ENCODE measurements around the gene SLC6A20. TPM values are rescaled to one million over a fixed set of nuclear protein-coding genes. Genes with fewer than 3 reads are reported as not detected.

SLC6A20 gene
- total RNA-seq, 1 donor from 2014 or later = not detected

DNA sequence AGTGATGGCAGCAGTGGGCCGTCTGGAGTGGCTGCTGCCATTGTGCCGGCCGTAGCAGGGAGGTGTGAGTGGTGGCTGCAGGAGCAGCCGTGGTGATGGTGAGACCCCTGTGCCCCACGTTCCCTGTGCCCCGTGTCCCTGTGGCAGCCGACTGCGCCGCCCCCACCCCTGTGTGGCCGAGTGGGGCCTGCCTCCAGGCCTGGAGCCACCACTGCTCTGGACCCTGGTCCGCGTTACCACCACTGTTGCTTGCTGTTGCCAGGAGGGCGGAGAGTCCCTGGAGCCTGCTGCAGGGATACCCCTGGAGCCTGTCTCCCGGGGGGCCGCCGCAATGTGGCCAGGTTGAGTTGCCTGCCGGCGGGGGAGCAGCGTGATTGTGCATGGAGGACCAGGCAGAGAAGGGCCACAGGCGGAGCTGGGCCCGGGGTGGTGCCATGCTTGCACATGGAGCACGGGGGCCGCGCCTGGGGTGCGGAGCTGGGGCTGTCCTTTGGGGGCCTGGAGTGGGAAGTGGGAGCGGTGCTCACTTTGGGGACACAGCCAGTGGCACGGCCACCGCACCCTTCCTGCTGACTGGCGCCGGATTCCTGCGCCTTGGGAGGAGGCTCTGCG, 50.1 kb downstream of the SLC6A20 start:
- TF ChIP-seq, protein P1, sequence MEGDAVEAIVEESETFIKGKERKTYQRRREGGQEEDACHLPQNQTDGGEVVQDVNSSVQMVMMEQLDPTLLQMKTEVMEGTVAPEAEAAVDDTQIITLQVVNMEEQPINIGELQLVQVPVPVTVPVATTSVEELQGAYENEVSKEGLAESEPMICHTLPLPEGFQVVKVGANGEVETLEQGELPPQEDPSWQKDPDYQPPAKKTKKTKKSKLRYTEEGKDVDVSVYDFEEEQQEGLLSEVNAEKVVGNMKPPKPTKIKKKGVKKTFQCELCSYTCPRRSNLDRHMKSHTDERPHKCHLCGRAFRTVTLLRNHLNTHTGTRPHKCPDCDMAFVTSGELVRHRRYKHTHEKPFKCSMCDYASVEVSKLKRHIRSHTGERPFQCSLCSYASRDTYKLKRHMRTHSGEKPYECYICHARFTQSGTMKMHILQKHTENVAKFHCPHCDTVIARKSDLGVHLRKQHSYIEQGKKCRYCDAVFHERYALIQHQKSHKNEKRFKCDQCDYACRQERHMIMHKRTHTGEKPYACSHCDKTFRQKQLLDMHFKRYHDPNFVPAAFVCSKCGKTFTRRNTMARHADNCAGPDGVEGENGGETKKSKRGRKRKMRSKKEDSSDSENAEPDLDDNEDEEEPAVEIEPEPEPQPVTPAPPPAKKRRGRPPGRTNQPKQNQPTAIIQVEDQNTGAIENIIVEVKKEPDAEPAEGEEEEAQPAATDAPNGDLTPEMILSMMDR (IDR thresholded peaks at IDR 0.05; ENCODE audit: insufficient read depth, low read length, severe bottlenecking) = no peak
- DNase-seq (ENCODE audit: low read depth) (no peak), FAIRE-seq (no peak)
- H3K36me3 ChIP-seq (ENCODE audit: control insufficient read depth, insufficient read depth, low read length) = peaks cover 3% of the 10 kb centered on the region
- no peaks in the 10 kb centered on the region for H3K27me3 ChIP-seq (ENCODE audit: control insufficient read depth, insufficient read depth, low read length)
- no peak overlapping the region for H3K4me3 ChIP-seq (ENCODE audit: low read depth, low read length)

- H3K27me3 ChIP-seq (ENCODE audit: control insufficient read depth, insufficient read depth, low read length) = no peaks in the 10 kb centered on the region
- no peak for FAIRE-seq
- TF ChIP-seq, protein P1 (IDR thresholded peaks at IDR 0.05; ENCODE audit: insufficient read depth, low read length, severe bottlenecking) = no peak
- DNase-seq (ENCODE audit: low read depth) = no peak
- no peak overlapping the region for H3K4me3 ChIP-seq (ENCODE audit: low read depth, low read length)
- peaks cover 13% of the 10 kb centered on the region for H3K36me3 ChIP-seq (ENCODE audit: control insufficient read depth, insufficient read depth, low read length)
Measured at GRCh38 chr3:45742461-45743089, 53.8 kb downstream of the SLC6A20 start.

GRCh38 chr3:45741742-45742460, 54.4 kb downstream of the SLC6A20 start:
- H3K27me3 ChIP-seq (ENCODE audit: control insufficient read depth, insufficient read depth, low read length) = no peaks in the 10 kb centered on the region
- TF ChIP-seq, protein P1 (IDR thresholded peaks at IDR 0.05; ENCODE audit: insufficient read depth, low read length, severe bottlenecking) = no peak
- FAIRE-seq = no peak
- peaks cover 16% of the 10 kb centered on the region for H3K36me3 ChIP-seq (ENCODE audit: control insufficient read depth, insufficient read depth, low read length)
- H3K4me3 ChIP-seq (ENCODE audit: low read depth, low read length) = no peak overlapping the region
- DNase-seq (ENCODE audit: low read depth) = no peak

GRCh38 chr3:45741247-45741646, 55.1 kb downstream of the SLC6A20 start:
- H3K27me3 ChIP-seq (ENCODE audit: control insufficient read depth, insufficient read depth, low read length) = no peaks in the 10 kb centered on the region
- H3K4me3 ChIP-seq (ENCODE audit: low read depth, low read length) = no peak overlapping the region
- DNase-seq (ENCODE audit: low read depth) = no peak
- TF ChIP-seq, protein P1 (IDR thresholded peaks at IDR 0.05; ENCODE audit: insufficient read depth, low read length, severe bottlenecking) = no peak
- FAIRE-seq = no peak
- peaks cover 18% of the 10 kb centered on the region for H3K36me3 ChIP-seq (ENCODE audit: control insufficient read depth, insufficient read depth, low read length)

DNA sequence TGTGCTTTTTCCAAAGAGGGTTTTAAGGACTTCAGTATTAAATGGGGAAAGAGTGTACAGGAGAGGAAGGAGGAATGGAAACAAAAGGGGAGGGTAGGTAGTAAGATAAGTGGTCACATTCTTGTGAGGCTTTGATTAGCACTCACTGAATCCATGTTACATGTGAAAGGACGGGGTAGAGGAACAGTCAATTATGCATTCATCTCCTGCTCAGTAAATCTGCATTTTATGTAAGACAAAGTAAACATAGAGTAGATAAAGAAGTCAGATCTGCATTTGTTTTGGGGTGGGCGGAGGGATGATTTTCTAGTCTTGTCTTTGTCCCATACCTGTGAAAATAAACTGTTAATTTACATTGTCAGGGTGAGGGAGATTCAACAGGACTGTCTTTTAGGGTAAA, 56.3 kb downstream of the SLC6A20 start:
- Histone ChIP-seq H3K27me3 (ENCODE audit: control insufficient read depth, insufficient read depth, low read length) (no peaks in the 10 kb centered on the region), H3K4me3 (ENCODE audit: low read depth, low read length) (no peak overlapping the region), H3K36me3 (ENCODE audit: control insufficient read depth, insufficient read depth, low read length) (peaks cover 20% of the 10 kb centered on the region)
- TF ChIP-seq, protein P1 (IDR thresholded peaks at IDR 0.05; ENCODE audit: insufficient read depth, low read length, severe bottlenecking) = no peak
- FAIRE-seq (no peak), DNase-seq (ENCODE audit: low read depth) (no peak)

Data from bronchial epithelial cell (primary cell).